Prostate gland (tissue), 2 donors: ENCODE measurements around the gene PYURF. TPM values are rescaled to one million over a fixed set of nuclear protein-coding genes. Genes with fewer than 3 reads are reported as not detected.
A peak's percentile ranks its signal among the peaks of the same experiment; 100 is the strongest.

Source experiments
- DNase-seq: peaks from one replicate; pipeline ENCODE4 v3.0.0-alpha.2; 2019; ENCODE audit warnings: low spot score
- H3K27ac ChIP-seq, 2 donors: fragments of 200-600 bp; sonication (generic); 2 replicates each; pipeline ENCODE4 v1.5.1; 2017 to 2019
- H3K27me3 ChIP-seq: fragments of 200-600 bp; sonication (generic); replicated peaks from 2 replicates; pipeline ENCODE4 v1.5.1; 2019; ENCODE audit not compliant: insufficient read depth
- H3K36me3 ChIP-seq, 2 donors: fragments of 200-600 bp; sonication (generic); 1 replicate in 1 of 2; 2 replicates in 1 of 2; pipeline versions ENCODE4 v1.5.1 to v1.8.1; 2017 to 2019
- H3K4me1 ChIP-seq: fragments of 200-600 bp; sonication (generic); replicated peaks from 2 replicates; pipeline ENCODE4 v1.5.1; 2019
- H3K4me3 ChIP-seq, 2 donors: fragments of 200-600 bp; sonication (generic); 2 replicates each; pipeline ENCODE4 v1.5.1; 2017 to 2019
- H3K9me3 ChIP-seq: fragments of 200-600 bp; sonication (generic); 2 replicates; pipeline ENCODE4 v1.5.1; 2017
- POLR2A ChIP-seq: fragments of 450-650 bp; IDR thresholded peaks from one replicate; pipeline ENCODE4 v1.6.1; 2016; ENCODE audit warnings: antibody characterized with exemption, mild to moderate bottlenecking
- POLR2AphosphoS5 ChIP-seq: sonication (generic); formaldehyde crosslinking; IDR thresholded peaks from one replicate; pipeline ENCODE4 v1.6.1; 2017; ENCODE audit warnings: antibody characterized with exemption
- WGBS: methylation state at CpG from one replicate; pipeline ENCODE4 v1.1.5; 2018; 5-methylcytosine and 5-hydroxymethylcytosine counted together
- intact Hi-C: fragments of 100-400 bp; cut with DNase I; formaldehyde crosslinking; loops from one replicate; pipeline ENCODE4 v1.14.2; 2022
- total RNA-seq, 2 donors: library from RNA; depleted of rRNA; stranded (reverse); fragments of >200 nt; gene quantifications; one replicate each; pipeline ENCODE4 v1.1.0, GENCODE V29; 2016
- TF ChIP-seq, protein P1 (sequence below), 4 experiments: fragments of 200-600 bp in 2 of 4; fragments of 450-650 bp in 2 of 4; sonication (generic) in 2 of 4; IDR thresholded peaks; 1 replicate in 3 of 4; 2 replicates in 1 of 4; pipeline ENCODE4 v1.5.1; 2016 to 2019; ENCODE audit warnings: antibody characterized with exemption in 4 of 4, mild to moderate bottlenecking in 2 of 4, moderate library complexity in 2 of 4

Gene PYURF
- total RNA-seq, 2 donors from 2014 or later, result 84.5 to 133 TPM

DNA sequence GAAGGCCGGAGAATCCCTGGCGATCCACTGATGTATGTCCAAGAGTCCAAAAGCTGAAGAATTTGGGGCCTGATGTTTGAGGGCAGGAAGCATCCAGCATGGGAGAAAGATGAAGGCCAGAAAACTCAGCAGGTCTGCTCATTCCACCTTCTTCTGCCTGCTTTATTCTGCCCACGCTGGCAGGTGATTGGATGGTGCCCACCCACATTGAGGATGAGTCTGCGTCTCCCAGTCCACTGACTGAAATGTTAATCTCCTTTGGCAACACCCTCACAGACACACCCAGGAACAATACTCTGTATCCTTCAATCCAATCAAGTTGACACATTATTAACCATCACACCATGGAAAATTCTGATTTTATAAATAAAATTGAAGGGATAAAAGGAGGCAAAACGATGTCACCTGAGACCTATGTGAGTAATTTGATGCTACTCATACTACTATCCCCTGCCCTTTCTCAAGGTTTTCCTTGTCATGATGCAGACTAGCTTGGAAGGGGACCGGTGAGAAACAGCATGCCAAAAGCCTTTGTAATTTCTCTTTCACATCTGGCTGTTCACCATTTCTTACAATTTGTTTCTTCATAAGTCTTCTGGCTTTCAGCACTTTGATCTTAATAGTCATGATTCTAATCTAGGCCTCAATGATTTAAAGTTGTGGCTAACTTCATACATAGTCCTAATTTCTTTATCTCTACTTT, 9.7 kb upstream of the PYURF start:
- Histone ChIP-seq H3K27ac (no peak overlapping the region), H3K4me1 (no peaks in the 10 kb centered on the region), H3K4me3 (no peak overlapping the region), H3K27me3 (no peaks in the 10 kb centered on the region), H3K9me3 (no peaks in the 10 kb centered on the region), H3K36me3 (no peaks in the 10 kb centered on the region)
- intact Hi-C loops, result loop anchor here (10.0 kb wide), 1 partner anchor 492 kb away; no protein-coding TSS in a partner anchor
- no peak for DNase-seq
- TF ChIP-seq POLR2A (no peak), POLR2AphosphoS5 (no peak)
- TF ChIP-seq, protein P1, sequence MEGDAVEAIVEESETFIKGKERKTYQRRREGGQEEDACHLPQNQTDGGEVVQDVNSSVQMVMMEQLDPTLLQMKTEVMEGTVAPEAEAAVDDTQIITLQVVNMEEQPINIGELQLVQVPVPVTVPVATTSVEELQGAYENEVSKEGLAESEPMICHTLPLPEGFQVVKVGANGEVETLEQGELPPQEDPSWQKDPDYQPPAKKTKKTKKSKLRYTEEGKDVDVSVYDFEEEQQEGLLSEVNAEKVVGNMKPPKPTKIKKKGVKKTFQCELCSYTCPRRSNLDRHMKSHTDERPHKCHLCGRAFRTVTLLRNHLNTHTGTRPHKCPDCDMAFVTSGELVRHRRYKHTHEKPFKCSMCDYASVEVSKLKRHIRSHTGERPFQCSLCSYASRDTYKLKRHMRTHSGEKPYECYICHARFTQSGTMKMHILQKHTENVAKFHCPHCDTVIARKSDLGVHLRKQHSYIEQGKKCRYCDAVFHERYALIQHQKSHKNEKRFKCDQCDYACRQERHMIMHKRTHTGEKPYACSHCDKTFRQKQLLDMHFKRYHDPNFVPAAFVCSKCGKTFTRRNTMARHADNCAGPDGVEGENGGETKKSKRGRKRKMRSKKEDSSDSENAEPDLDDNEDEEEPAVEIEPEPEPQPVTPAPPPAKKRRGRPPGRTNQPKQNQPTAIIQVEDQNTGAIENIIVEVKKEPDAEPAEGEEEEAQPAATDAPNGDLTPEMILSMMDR (IDR thresholded peaks at IDR 0.05), result no peak
- 81% methylated on average over 6 of the region's 6 CpGs for WGBS

DNA sequence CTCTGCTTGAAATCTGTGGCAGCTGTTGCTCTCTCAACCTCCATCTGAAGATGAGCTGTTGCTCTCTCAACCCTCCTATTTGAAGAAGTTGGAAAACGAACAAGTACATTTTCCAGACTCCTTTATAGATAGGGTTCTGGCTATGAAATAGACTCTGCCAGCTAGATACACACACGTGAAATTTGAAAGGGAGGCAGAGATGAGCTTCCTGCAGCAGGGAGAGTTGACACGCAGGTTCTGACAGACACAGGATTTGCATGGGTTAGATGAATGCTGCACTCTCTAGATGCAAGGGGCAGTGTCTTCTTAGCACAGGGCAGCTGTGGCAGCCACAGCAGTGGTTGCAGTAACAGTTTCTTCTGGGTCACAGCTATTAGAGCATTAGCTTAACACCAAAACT, 8.0 kb upstream of the PYURF start:
- Histone ChIP-seq H3K27ac (no peak overlapping the region), H3K4me1 (no peaks in the 10 kb centered on the region), H3K36me3 (no peaks in the 10 kb centered on the region), H3K4me3 (no peak overlapping the region), H3K9me3 (no peaks in the 10 kb centered on the region), H3K27me3 (no peaks in the 10 kb centered on the region)
- TF ChIP-seq, protein P1 (IDR thresholded peaks at IDR 0.05), result no peak
- TF ChIP-seq POLR2A (no peak), POLR2AphosphoS5 (no peak)
- intact Hi-C loops, result loop anchor here (2.0 to 10.0 kb wide), 2 partner anchors 127 to 493 kb away; no protein-coding TSS in a partner anchor
- no peak for DNase-seq
- 38% methylated on average over 3 of the region's 3 CpGs for WGBS

DNA sequence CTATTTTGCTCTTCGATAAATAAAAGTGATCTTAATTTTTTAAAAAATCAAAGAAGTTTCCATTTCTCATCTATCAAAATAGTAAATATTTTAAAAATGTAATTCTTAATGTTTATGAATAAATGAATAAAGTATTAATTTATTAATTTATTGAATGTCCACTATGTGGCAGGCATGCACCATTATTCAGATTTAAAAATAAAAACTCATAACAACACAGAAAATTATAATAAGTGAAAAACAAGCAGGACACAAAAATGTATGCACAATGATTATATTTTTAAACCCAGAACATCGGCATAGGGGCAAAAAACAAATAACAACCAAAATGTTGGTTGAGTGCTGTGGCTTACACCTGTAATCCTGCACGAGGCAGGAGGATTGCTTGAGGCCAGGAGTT, 5.3 kb upstream of the PYURF start:
- no peak overlapping the region for H3K4me3 ChIP-seq
- no peaks in the 10 kb centered on the region for H3K27me3 ChIP-seq
- peaks cover 6% of the 10 kb centered on the region for H3K4me1 ChIP-seq
- intact Hi-C loops, result loop anchor here (10.0 kb wide), 2 partner anchors 296 to 524 kb away; partner anchors contain the start of gene PKD2
- no peak for DNase-seq
- TF ChIP-seq, protein P1 (IDR thresholded peaks at IDR 0.05), result peak in 2 of 4 experiments; percentile 17
- TF ChIP-seq POLR2AphosphoS5, result no peak
- 79% methylated on average over 3 of the region's 3 CpGs for WGBS
- no peaks in the 10 kb centered on the region for H3K9me3 ChIP-seq
- H3K36me3 ChIP-seq, result no peaks in the 10 kb centered on the region
- no peak overlapping the region for H3K27ac ChIP-seq

DNA sequence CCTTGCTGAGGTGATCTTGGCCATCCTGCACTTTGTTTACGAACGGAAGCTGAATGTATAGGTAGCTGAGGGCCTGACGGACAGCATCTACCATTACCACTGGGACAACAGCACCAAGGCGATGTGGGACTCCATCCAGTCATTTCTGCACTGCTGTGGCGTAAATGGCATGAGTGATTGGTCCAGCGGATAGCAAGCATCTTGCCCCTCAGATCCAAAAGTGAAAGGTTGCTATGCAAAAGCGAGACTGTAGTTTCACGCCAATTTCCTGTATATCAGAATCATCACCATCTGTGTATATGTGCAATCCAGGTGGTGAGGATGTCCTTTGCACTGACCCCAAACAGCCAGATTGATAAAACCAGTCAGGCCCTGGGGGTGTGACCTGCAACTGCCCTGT, 4.2 kb upstream of the PYURF start:
- Histone ChIP-seq H3K9me3 (no peaks in the 10 kb centered on the region), H3K27ac (no peak overlapping the region), H3K36me3 (no peaks in the 10 kb centered on the region), H3K27me3 (no peaks in the 10 kb centered on the region), H3K4me3 (no peak overlapping the region), H3K4me1 (peaks cover 6% of the 10 kb centered on the region)
- TF ChIP-seq POLR2A, result no peak
- TF ChIP-seq, protein P1 (IDR thresholded peaks at IDR 0.05), result no peak
- no peak for TF ChIP-seq POLR2AphosphoS5
- no peak for DNase-seq
- intact Hi-C loops, result loop anchor here (10.0 kb wide), 2 partner anchors 297 to 523 kb away; partner anchors contain the start of gene PKD2
- WGBS, result 96% methylated on average over 8 of the region's 8 CpGs
